ENCODE results near the gene ALOX15B. TPM values are rescaled to one million over a fixed set of nuclear protein-coding genes. Genes with fewer than 3 reads are reported as not detected.

ALOX15B gene
- total and polyA plus RNA-seq, 2 of the 13 experiments (the other 11 are each of a cell fraction or from before 2014, with no cell fraction given) = not detected

DNA sequence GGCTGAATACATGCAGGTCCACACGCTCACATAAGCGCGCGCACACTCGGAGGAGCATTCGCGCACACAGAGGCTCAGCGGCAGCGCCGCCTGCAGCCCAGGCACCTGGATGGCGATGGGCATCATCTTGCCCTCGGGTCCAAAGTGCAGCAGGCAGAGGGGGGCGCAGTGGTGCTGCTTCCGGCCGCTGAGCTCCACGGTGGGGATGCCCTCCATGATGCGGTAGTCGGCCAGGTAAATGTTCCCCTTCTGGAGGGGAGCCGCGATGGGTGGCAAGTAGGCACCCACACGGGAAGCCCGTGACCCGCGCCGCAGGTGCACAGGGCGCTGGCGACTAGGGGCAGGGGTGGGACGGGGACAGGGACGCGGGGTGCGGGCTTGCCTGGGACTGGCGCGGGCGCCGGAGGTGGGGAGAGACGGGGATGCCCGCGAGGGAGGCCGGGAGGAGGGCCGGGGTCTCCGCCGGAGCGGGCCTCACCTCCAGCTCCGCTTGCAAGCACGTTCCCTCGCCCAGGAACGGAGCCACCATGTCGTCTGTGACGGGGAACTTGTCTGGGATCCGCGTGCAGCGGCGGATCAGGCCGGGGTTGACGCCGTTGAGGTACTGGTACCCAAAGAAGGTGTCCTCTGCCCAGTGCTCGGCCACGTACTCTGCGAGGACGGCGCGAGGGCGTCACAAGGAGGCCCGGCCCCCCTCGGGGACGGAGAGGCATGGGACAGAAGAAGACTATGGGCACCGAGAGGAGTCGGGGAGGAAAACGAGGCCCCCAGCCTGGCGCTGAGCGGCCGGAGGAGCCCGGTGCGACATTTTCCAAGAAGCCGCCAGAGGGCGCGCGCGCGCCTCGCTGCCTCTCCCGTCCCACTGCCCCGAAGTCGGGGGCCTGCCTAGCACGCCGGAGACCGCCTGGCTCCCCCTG lies 40.7 kb downstream of the ALOX15B start (continued):
- 0 out of 2 replicates have a peak, but pooled peaks have one; percentile 54 for TF ChIP-seq FLYWCH1 (CRISPR knock-in tag; IDR thresholded peaks at IDR 0.05)
- peak; percentile 42; the same call in 1 of the 2 replicates for TF ChIP-seq SALL1 (CRISPR knock-in tag; IDR thresholded peaks at IDR 0.05)
- no peak for TF ChIP-seq ZNF841 (CRISPR knock-in tag; IDR thresholded peaks at IDR 0.05; ENCODE audit: borderline replicate concordance)
- 0 out of 2 replicates have a peak, but pooled peaks have one; percentile 13 for TF ChIP-seq ZBTB7B (CRISPR knock-in tag; IDR thresholded peaks at IDR 0.05)
- no peak for TF ChIP-seq ZNF451 (CRISPR knock-in tag; IDR thresholded peaks at IDR 0.05)
- 0 out of 2 replicates have a peak, but pooled peaks have one; percentile 13 for TF ChIP-seq PHF21A (CRISPR knock-in tag; IDR thresholded peaks at IDR 0.05)
- TF ChIP-seq HDAC2 (CRISPR knock-in tag; IDR thresholded peaks at IDR 0.05) = peak; percentile 58; the same call in 1 of the 2 replicates
- no peak; the same call in 1 of the 2 replicates for TF ChIP-seq ZNF253 (CRISPR knock-in tag; IDR thresholded peaks at IDR 0.05; ENCODE audit: borderline replicate concordance)
- TF ChIP-seq ZFY (CRISPR knock-in tag; IDR thresholded peaks at IDR 0.05) = peak; percentile 48
- peak; percentile 91 for TF ChIP-seq KDM1A (CRISPR knock-in tag; IDR thresholded peaks at IDR 0.05)

DNA sequence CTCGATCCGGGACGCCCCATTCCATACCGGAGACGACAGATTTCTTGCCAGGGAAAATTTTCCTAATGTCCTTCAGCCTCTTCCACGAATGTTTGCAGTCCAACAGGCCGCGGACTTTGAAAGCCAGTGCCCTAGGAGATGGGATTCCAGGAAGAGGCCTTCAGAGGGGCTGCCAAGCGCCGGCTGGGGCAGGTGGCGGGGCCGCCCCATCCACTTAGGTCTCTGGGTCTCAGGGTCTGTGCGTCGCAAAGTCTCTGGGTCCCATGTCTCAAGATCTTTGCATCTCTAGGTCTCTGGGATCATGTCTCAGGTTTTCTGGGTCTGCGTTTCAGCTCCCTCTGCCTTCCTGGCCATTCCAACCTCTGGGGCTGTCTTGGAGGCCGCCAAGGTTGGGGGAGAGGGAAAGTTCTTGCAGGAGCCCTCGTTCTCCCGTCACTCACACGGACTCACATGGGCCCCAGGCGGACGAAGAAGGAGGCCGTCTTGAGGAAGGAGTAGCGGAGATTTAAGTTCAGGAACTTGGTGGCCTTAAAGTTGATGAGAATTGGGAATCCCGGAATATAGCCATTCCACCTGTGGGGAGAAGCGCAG lies 41.4 kb downstream of the ALOX15B start:
- ChIA-PET POLR2A (no interaction called here), CTCF (ENCODE audit: low intra/inter-chr PET ratio, low total read pairs) (interaction anchor here (1.1 kb wide), 1 partner anchor 13 kb away, joined by 3 read pairs; no protein-coding TSS in a partner anchor)
- Histone ChIP-seq H3K27me3 (ENCODE audit: control insufficient read depth in 1 of 2, insufficient read depth in 2 of 2, low read length in 2 of 2) (peaks cover 7 to 46% of the 10 kb centered on the region in 2 experiments; a peak in 4 of 5 replicates), H4K20me1 (ENCODE audit: insufficient read depth, low read length) (no peaks in the 10 kb centered on the region), H3K4me3 (replicated peaks in 1 of 3; ENCODE audit: insufficient read depth in 1 of 3, low read depth in 2 of 3, low read length in 3 of 3) (peak overlapping the region; percentile 55 to 77 (median 63); a peak in 5 of 6 replicates), H3K36me3 (replicated peaks in 1 of 2; ENCODE audit: control insufficient read depth in 1 of 2, insufficient read depth in 2 of 2, low read length in 2 of 2) (no peaks in the 10 kb centered on the region), H3K4me1 (ENCODE audit: insufficient read depth, low read length) (peaks cover 24% of the 10 kb centered on the region), H2AFZ (ENCODE audit: low read length) (no peak overlapping the region), H3K9me3 (ENCODE audit: low read length) (no peaks in the 10 kb centered on the region), H3K27ac (ENCODE audit: extremely low read length, insufficient read depth, low read length) (no peak overlapping the region), H3K9ac (ENCODE audit: insufficient read depth, low read depth, low read length) (no peak overlapping the region), H3K4me2 (ENCODE audit: low read depth, low read length) (peak overlapping the region; percentile 94), H3K79me2 (ENCODE audit: insufficient read depth, low read length) (no peaks in the 10 kb centered on the region)
- FAIRE-seq = no peak
- DNase-seq (ENCODE audit: low spot score) = no peak
- in situ Hi-C loops (cut with HindIII; ENCODE audit: extremely low pct_ligation_motif_present, low pct_unique_long_range_greater_than_20kb) = no loop called here
- BruUV-seq (replicated peaks) = TSS peak; percentile 50
- intact Hi-C loops (cut with micrococcal nuclease; ENCODE audit: unreplicated experiment) = loop anchor here (5.0 kb wide), 1 partner anchor 37 kb away; the partner anchor contains the start of gene ALOXE3
- 38% methylated on average over 18 of the region's 25 CpGs for WGBS (ENCODE audit: low lambda C conversion rate)
- ATAC-seq = peak; percentile 43
- TF ChIP-seq ZNF800 (CRISPR knock-in tag; IDR thresholded peaks at IDR 0.05) (peak; percentile 2; the same call in 1 of the 2 replicates), ZNF446 (CRISPR knock-in tag; IDR thresholded peaks at IDR 0.05) (no peak), ZNF33B (CRISPR knock-in tag; IDR thresholded peaks at IDR 0.05) (no peak), ZNF780A (CRISPR knock-in tag; IDR thresholded peaks at IDR 0.05) (no peak), KLF6 (CRISPR knock-in tag; IDR thresholded peaks at IDR 0.05) (no peak), ESRRA (CRISPR knock-in tag; IDR thresholded peaks at IDR 0.05; ENCODE audit: low read depth) (0 out of 2 replicates have a peak, but pooled peaks have one; percentile 0)
- TF ChIP-seq, protein P1, sequence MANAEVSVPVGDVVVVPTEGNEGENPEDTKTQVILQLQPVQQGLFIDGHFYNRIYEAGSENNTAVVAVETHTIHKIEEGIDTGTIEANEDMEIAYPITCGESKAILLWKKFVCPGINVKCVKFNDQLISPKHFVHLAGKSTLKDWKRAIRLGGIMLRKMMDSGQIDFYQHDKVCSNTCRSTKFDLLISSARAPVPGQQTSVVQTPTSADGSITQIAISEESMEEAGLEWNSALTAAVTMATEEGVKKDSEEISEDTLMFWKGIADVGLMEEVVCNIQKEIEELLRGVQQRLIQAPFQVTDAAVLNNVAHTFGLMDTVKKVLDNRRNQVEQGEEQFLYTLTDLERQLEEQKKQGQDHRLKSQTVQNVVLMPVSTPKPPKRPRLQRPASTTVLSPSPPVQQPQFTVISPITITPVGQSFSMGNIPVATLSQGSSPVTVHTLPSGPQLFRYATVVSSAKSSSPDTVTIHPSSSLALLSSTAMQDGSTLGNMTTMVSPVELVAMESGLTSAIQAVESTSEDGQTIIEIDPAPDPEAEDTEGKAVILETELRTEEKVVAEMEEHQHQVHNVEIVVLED (CRISPR knock-in tag; IDR thresholded peaks at IDR 0.05; ENCODE audit: borderline replicate concordance) = no peak
- TF ChIP-seq, protein P2, sequence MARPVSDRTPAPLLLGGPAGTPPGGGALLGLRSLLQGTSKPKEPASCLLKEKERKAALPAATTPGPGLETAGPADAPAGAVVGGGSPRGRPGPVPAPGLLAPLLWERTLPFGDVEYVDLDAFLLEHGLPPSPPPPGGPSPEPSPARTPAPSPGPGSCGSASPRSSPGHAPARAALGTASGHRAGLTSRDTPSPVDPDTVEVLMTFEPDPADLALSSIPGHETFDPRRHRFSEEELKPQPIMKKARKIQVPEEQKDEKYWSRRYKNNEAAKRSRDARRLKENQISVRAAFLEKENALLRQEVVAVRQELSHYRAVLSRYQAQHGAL (CRISPR knock-in tag; IDR thresholded peaks at IDR 0.05; ENCODE audit: not compliant biosample characterization) = no peak
